IPS-11a (cell line): ENCODE results near the gene DGKZ.
"Not testable (repeated sequence)": the region's sequence is repeated elsewhere in the genome, so short reads cannot be mapped to it uniquely, and the experiment has no call there.

Experiments used
- H3K4me3 ChIP-seq: one replicate; pipeline ENCODE4 v1.5.1; 2013; ENCODE audit warnings: low read depth, low read length, control low read depth

DGKZ gene

GRCh38 chr11:46346886-46347636, at the start of gene DGKZ:
Gene DGKZ, plus strand, starts transcription at chr11:46347463. Its CDS starts 197 bp downstream, at chr11:46347660.
- peak within 1 kb of the TSS; percentile 85 for H3K4me3 ChIP-seq

- H3K4me3 ChIP-seq: no peak overlapping the region
These were observed 48.4 kb upstream of the DGKZ start for GRCh38 chr11:46298699-46299433.

GRCh38 chr11:46299451-46299961, 47.8 kb upstream of the DGKZ start:
- H3K4me3 ChIP-seq: no peak overlapping the region

- no peak overlapping the region for H3K4me3 ChIP-seq
These were observed 47.0 kb upstream of the DGKZ start for GRCh38 chr11:46300270-46300669.

GRCh38 chr11:46302866-46303265, 44.4 kb upstream of the DGKZ start:
- H3K4me3 ChIP-seq: no peak overlapping the region

- not testable (repeated sequence) for H3K4me3 ChIP-seq
These were observed 43.2 kb upstream of the DGKZ start for GRCh38 chr11:46304036-46304435.

- H3K4me3 ChIP-seq: no peak overlapping the region
These were observed 42.6 kb upstream of the DGKZ start for GRCh38 chr11:46304605-46305179.

GRCh38 chr11:46305295-46305694, 42.0 kb upstream of the DGKZ start:
- H3K4me3 ChIP-seq: no peak overlapping the region

GRCh38 chr11:46306296-46306853, 40.9 kb upstream of the DGKZ start:
- no peak overlapping the region for H3K4me3 ChIP-seq

- H3K4me3 ChIP-seq: no peak overlapping the region
These were observed 39.9 kb upstream of the DGKZ start for GRCh38 chr11:46307369-46307768.

GRCh38 chr11:46307785-46308341, 39.4 kb upstream of the DGKZ start:
- no peak overlapping the region for H3K4me3 ChIP-seq

- H3K4me3 ChIP-seq: no peak overlapping the region
These were observed 38.4 kb upstream of the DGKZ start for GRCh38 chr11:46308631-46309419.

GRCh38 chr11:46309814-46310259, 37.4 kb upstream of the DGKZ start:
- H3K4me3 ChIP-seq: no peak overlapping the region

- no peak overlapping the region for H3K4me3 ChIP-seq
These were observed 32.1 kb upstream of the DGKZ start for GRCh38 chr11:46315033-46315738.

GRCh38 chr11:46315783-46316563, 31.3 kb upstream of the DGKZ start:
- no peak overlapping the region for H3K4me3 ChIP-seq

GRCh38 chr11:46319074-46319453, 28.2 kb upstream of the DGKZ start:
- H3K4me3 ChIP-seq: no peak overlapping the region

GRCh38 chr11:46321757-46322156, 25.5 kb upstream of the DGKZ start:
- no peak overlapping the region for H3K4me3 ChIP-seq

- H3K4me3 ChIP-seq: no peak overlapping the region
These were observed 24.5 kb upstream of the DGKZ start for GRCh38 chr11:46322759-46323158.
